Esophagus muscularis mucosa (tissue), 4 donors: ENCODE results near the gene DSCAML1.

Experiments
- CTCF ChIP-seq, 3 experiments: fragments of 200-600 bp in 2 of 3; fragments of 450-650 bp in 1 of 3; sonication (generic) in 2 of 3; IDR thresholded peaks; one replicate each; pipeline ENCODE4 v1.5.1; 2017 to 2019; ENCODE audit warnings: antibody characterized with exemption in 3 of 3, mild to moderate bottlenecking in 2 of 3, moderate library complexity in 1 of 3
- EP300 ChIP-seq: sonication (generic); formaldehyde crosslinking; IDR thresholded peaks from one replicate; pipeline ENCODE4 v1.6.1; 2017; ENCODE audit warnings: antibody characterized with exemption
- POLR2A ChIP-seq: fragments of 450-650 bp; IDR thresholded peaks from one replicate; pipeline ENCODE4 v1.6.1; 2017; ENCODE audit warnings: antibody characterized with exemption, moderate library complexity, mild to moderate bottlenecking, low read depth
- POLR2AphosphoS5 ChIP-seq, 2 donors: sonication (generic); formaldehyde crosslinking; IDR thresholded peaks; one replicate each; pipeline ENCODE4 v1.6.1; 2017; ENCODE audit warnings: antibody characterized with exemption in 2 of 2

GRCh38 chr11:117642835-117643234, 154.2 kb downstream of the DSCAML1 start:
- TF ChIP-seq POLR2A: no peak
- no peak for TF ChIP-seq CTCF (IDR thresholded peaks at IDR 0.05)
- TF ChIP-seq EP300: no peak
- TF ChIP-seq POLR2AphosphoS5 (IDR thresholded peaks at IDR 0.05): no peak
